ENCODE measurements around the gene SLC30A5.

DNA sequence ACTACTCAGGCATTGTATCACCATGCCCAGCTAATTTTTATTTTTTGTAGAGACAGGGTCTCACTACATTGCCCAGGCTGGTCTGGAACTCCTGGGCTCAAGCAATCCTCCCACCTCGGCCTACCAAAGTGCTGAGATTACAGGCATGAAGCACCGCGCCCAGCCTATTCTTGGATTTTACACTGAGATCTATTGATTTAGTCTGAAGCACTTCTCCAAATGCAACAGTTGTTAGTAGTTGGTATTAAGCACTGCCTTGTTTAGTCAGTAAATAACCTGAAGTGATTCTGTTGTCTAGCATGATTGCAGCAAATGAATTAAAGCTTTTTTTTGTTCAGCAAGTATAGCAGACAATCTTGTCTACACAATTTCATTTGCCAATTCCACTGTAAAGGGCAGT is 64.2 kb downstream of the SLC30A5 start:
- TF ChIP-seq NFE2 (IDR thresholded peaks at IDR 0.05; ENCODE audit: low read depth) = no peak
- no peak for TF ChIP-seq TAF1 (IDR thresholded peaks at IDR 0.05; ENCODE audit: control insufficient read depth, extremely low read depth, insufficient read depth, low read length, severe bottlenecking)
- no peak for TF ChIP-seq EZH2 (IDR thresholded peaks at IDR 0.05; ENCODE audit: borderline replicate concordance, low read depth, low read length)
- TF ChIP-seq TEAD1 (CRISPR knock-in tag; IDR thresholded peaks at IDR 0.05) = no peak
- TF ChIP-seq POLR2AphosphoS5 (IDR thresholded peaks at IDR 0.05; ENCODE audit: control insufficient read depth, insufficient read depth, low read depth, low read length) = no peak
